ENCODE data around the gene PEX5L. TPM values are rescaled to one million over a fixed set of nuclear protein-coding genes. Genes with fewer than 3 reads are reported as not detected.

PEX5L gene
- total RNA-seq, 4 donors from 2014 or later, result not detected

DNA sequence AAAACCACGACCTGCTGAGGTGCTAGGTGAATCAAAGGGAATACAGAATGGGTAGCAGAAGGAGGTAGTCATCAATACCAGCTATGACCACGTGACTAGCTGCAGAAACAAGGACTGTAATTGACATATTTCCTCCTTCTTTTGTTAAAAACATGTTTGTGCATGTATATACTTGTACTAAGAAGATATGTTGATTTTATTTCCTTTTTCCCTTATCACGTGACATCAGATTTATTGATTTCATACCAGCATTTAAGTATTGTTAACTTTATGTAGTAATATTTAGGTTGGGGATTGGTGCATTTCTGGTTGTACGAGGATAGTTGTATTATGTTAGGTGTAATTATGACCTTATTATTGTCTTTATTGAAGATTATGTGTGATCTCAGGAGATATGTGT lies 36.2 kb downstream of the PEX5L start:
- H3K27ac ChIP-seq, result no peak overlapping the region
- no peaks in the 10 kb centered on the region for H3K36me3 ChIP-seq
- H3K4me1 ChIP-seq, result no peaks in the 10 kb centered on the region
- TF ChIP-seq, protein P1, sequence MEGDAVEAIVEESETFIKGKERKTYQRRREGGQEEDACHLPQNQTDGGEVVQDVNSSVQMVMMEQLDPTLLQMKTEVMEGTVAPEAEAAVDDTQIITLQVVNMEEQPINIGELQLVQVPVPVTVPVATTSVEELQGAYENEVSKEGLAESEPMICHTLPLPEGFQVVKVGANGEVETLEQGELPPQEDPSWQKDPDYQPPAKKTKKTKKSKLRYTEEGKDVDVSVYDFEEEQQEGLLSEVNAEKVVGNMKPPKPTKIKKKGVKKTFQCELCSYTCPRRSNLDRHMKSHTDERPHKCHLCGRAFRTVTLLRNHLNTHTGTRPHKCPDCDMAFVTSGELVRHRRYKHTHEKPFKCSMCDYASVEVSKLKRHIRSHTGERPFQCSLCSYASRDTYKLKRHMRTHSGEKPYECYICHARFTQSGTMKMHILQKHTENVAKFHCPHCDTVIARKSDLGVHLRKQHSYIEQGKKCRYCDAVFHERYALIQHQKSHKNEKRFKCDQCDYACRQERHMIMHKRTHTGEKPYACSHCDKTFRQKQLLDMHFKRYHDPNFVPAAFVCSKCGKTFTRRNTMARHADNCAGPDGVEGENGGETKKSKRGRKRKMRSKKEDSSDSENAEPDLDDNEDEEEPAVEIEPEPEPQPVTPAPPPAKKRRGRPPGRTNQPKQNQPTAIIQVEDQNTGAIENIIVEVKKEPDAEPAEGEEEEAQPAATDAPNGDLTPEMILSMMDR (IDR thresholded peaks at IDR 0.05), result no peak
- no peak for TF ChIP-seq POLR2A (IDR thresholded peaks at IDR 0.05)
- H3K9me3 ChIP-seq, result no peaks in the 10 kb centered on the region
- intact Hi-C loops (cut with DNase I), result no loop called here
- no peak overlapping the region for H3K4me3 ChIP-seq
- DNase-seq, result no peak
- H3K27me3 ChIP-seq, result no peaks in the 10 kb centered on the region
- 46 to 51% methylated on average over 4 of the region's 4 CpGs for WGBS, 2 donors

DNA sequence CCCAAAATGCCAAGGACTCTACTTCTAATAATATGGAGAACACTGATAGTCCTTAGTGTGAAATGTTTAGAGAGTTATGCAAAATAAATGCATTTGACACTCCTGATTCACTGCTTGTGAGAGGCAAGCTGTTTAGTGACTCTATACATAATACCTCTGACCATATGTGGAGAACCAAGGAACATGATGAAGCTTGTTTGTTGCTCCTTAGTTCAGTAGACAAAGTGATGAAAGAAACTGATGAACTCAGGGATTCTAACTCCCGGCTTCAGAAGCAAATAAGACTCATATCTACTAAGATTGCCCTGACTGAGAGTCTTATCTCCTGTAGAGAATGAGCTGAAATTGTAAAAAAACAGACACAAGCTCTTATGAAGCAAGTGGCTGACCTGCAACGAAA lies 41.3 kb downstream of the PEX5L start:
- 56 to 76% methylated on average over 2 of the region's 2 CpGs for WGBS, 2 donors
- intact Hi-C loops (cut with DNase I), result no loop called here
- no peaks in the 10 kb centered on the region for H3K36me3 ChIP-seq
- no peak for DNase-seq
- no peak for TF ChIP-seq POLR2A (IDR thresholded peaks at IDR 0.05)
- TF ChIP-seq, protein P1 (IDR thresholded peaks at IDR 0.05), result no peak
- H3K4me1 ChIP-seq, result no peaks in the 10 kb centered on the region
- H3K4me3 ChIP-seq, result no peak overlapping the region
- H3K9me3 ChIP-seq, result no peaks in the 10 kb centered on the region
- H3K27ac ChIP-seq, result no peak overlapping the region
- H3K27me3 ChIP-seq, result no peaks in the 10 kb centered on the region

DNA sequence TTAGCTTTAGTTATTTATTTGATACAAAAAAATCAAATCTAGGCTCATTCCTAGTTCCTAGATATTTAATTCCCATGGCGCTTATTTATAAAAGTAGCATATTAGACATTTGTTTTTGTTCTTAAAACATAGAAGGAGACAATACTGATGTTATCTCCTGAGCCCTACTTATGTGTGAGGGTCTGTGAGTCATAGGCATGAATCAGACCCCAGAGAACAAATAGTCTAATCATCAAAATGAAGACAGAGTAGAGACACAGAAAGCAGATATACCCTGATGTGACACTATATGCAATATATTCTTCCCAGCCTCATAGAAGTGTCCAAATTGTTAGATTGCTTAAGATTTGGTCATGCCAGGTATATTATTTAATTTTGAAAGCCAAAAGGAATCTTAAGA lies 44.9 kb downstream of the PEX5L start:
- H3K4me1 ChIP-seq, result no peaks in the 10 kb centered on the region
- no peaks in the 10 kb centered on the region for H3K27me3 ChIP-seq
- H3K9me3 ChIP-seq, result no peaks in the 10 kb centered on the region
- 86 to 89% methylated on average over 1 of the region's 1 CpG for WGBS, 2 donors
- no peak for TF ChIP-seq POLR2A (IDR thresholded peaks at IDR 0.05)
- TF ChIP-seq, protein P1 (IDR thresholded peaks at IDR 0.05), result no peak
- no peak overlapping the region for H3K27ac ChIP-seq
- H3K4me3 ChIP-seq, result no peak overlapping the region
- no peaks in the 10 kb centered on the region for H3K36me3 ChIP-seq
- DNase-seq, result no peak
- intact Hi-C loops (cut with DNase I), result no loop called here

DNA sequence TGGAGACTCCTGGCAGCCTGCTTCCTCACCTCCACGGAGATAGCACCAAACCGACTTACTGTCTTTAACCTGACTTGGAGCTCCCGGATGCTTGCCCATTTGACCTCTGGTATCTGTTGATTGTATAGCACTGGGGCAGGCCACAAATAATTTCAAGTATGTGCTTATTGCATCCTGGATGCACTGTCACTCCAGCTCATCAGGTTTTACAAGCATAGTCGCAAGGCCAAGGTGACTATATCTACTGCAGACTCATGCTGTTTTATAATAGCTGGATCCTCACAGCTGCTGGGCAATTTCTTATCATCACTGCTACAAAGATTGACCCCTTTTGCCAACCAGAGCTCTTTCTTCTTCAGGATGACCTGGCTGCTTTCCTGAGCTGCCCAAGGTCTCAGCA lies 45.6 kb downstream of the PEX5L start:
- TF ChIP-seq, protein P1 (IDR thresholded peaks at IDR 0.05), result no peak
- TF ChIP-seq POLR2A (IDR thresholded peaks at IDR 0.05), result no peak
- no peak for DNase-seq
- no peak overlapping the region for H3K27ac ChIP-seq
- H3K36me3 ChIP-seq, result no peaks in the 10 kb centered on the region
- no peaks in the 10 kb centered on the region for H3K9me3 ChIP-seq
- no peaks in the 10 kb centered on the region for H3K4me1 ChIP-seq
- intact Hi-C loops (cut with DNase I), result no loop called here
- no peaks in the 10 kb centered on the region for H3K27me3 ChIP-seq
- H3K4me3 ChIP-seq, result no peak overlapping the region
- 82 to 87% methylated on average over 4 of the region's 4 CpGs for WGBS, 2 donors

DNA sequence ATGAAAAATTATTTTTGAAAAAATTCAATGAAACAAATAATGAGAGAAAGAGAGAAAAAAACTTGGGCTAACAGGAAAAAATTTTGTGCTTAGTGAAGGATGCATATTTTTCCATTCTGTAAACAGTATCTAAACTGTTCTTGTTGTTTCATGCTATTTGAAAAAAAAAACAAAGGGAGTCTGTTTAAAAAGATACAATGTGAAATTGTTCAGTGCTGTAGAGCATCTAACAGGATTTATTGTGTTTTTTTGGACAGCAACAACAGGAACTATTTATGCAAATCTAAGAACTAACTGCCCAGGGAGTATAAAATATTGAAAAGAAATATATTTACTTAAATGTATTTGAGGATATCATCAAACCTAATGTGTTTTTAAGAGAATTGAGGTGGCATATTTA lies 55.1 kb downstream of the PEX5L start:
- TF ChIP-seq POLR2A (IDR thresholded peaks at IDR 0.05), result no peak
- TF ChIP-seq, protein P1 (IDR thresholded peaks at IDR 0.05), result no peak

More for the DNA sequence above, 55.1 kb downstream of the PEX5L start:
- Histone ChIP-seq H3K27ac (no peak overlapping the region), H3K9me3 (no peaks in the 10 kb centered on the region), H3K4me3 (no peak overlapping the region), H3K27me3 (no peaks in the 10 kb centered on the region), H3K4me1 (no peaks in the 10 kb centered on the region), H3K36me3 (no peaks in the 10 kb centered on the region)
- no peak for DNase-seq
- intact Hi-C loops (cut with DNase I), result no loop called here

Measured in esophagus squamous epithelium (tissue), 5 donors.